ENCODE measurements around the gene DNAI1. TPM values are rescaled to one million over a fixed set of nuclear protein-coding genes. Genes with fewer than 3 reads are reported as not detected.

Gene DNAI1
- total and polyA plus RNA-seq, 2 of the 13 experiments (the other 11 are each of a cell fraction or from before 2014, with no cell fraction given) = not detected

GRCh38 chr9:34463901-34464232, 5.3 kb downstream of the DNAI1 start:
- WGBS (ENCODE audit: low lambda C conversion rate) = 0% methylated on average over 2 of the region's 2 CpGs
- Histone ChIP-seq H3K4me1 (ENCODE audit: insufficient read depth, low read length) (peaks cover 4% of the 10 kb centered on the region), H4K20me1 (ENCODE audit: insufficient read depth, low read length) (no peaks in the 10 kb centered on the region), H2AFZ (ENCODE audit: low read length) (no peak overlapping the region), H3K4me2 (ENCODE audit: low read depth, low read length) (no peak overlapping the region), H3K27ac (ENCODE audit: extremely low read length, insufficient read depth, low read length) (no peak overlapping the region), H3K27me3 (ENCODE audit: control insufficient read depth in 1 of 2, insufficient read depth in 2 of 2, low read length in 2 of 2) (no peaks in the 10 kb centered on the region), H3K9ac (ENCODE audit: insufficient read depth, low read depth, low read length) (no peak overlapping the region), H3K9me3 (ENCODE audit: low read length) (no peaks in the 10 kb centered on the region), H3K36me3 (replicated peaks in 1 of 2; ENCODE audit: control insufficient read depth in 1 of 2, insufficient read depth in 2 of 2, low read length in 2 of 2) (no peaks in the 10 kb centered on the region), H3K4me3 (replicated peaks in 1 of 3; ENCODE audit: insufficient read depth in 1 of 3, low read depth in 2 of 3, low read length in 3 of 3) (no peak overlapping the region), H3K79me2 (ENCODE audit: insufficient read depth, low read length) (no peaks in the 10 kb centered on the region)
- POLR2A ChIA-PET = no interaction called here
- CTCF ChIA-PET (ENCODE audit: low intra/inter-chr PET ratio, low total read pairs) = no interaction called here
- in situ Hi-C loops (cut with HindIII; ENCODE audit: extremely low pct_ligation_motif_present, low pct_unique_long_range_greater_than_20kb) (no loop called here), intact Hi-C loops (cut with micrococcal nuclease; ENCODE audit: unreplicated experiment) (no loop called here)
- FAIRE-seq (no peak), DNase-seq (ENCODE audit: low spot score) (no peak), ATAC-seq (no peak)
- BruUV-seq (replicated peaks) = no TSS peak
- TF ChIP-seq, protein P1, sequence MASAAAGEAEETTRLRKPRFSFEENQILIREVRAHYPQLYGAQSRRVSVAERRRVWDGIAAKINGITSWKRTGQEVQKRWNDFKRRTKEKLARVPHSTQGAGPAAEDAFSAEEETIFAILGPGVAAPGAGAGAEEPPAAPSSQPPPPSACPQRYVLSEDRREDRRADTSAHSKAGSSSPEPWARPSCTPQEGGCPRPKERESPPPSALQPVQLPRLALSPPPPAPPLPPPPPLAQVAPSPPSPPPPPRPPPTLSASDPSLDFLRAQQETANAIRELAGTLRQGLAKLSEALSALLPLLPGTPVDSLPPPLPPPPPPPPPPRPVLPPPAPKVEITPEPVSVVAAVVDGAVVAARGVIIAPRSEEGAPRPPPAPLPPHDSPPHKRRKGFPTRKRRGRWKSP (CRISPR knock-in tag; IDR thresholded peaks at IDR 0.05) = no peak

DNA sequence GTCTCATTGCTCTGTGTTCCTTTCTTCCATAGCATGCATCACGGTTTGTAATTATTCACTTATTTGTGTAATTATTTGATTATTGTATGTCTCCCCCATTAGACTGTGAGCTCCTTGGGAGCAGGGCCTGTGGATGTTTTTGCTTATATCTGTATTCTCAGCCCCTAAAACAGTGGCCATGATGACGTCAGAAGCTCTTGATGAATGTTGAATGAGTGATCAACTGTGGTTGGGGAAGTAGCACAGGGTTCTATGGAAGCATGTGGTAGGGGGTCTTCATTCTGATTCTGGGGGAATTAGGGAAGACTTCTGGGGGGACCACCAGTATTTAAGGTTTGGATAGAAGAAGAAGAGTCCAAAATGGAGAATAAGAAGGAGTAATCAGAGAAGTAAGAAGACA, 6.0 kb downstream of the DNAI1 start:
- ChIA-PET CTCF (ENCODE audit: low intra/inter-chr PET ratio, low total read pairs) (no interaction called here), POLR2A (no interaction called here)
- no peaks in the 10 kb centered on the region for H3K4me1 ChIP-seq (ENCODE audit: insufficient read depth, low read length)
- DNase-seq (ENCODE audit: low spot score) = no peak
- no peak overlapping the region for H3K27ac ChIP-seq (ENCODE audit: extremely low read length, insufficient read depth, low read length)
- no peak overlapping the region for H3K4me3 ChIP-seq (replicated peaks in 1 of 3; ENCODE audit: insufficient read depth in 1 of 3, low read depth in 2 of 3, low read length in 3 of 3)
- FAIRE-seq = no peak
- ATAC-seq = no peak
- in situ Hi-C loops (cut with HindIII; ENCODE audit: extremely low pct_ligation_motif_present, low pct_unique_long_range_greater_than_20kb) = no loop called here
- no peak overlapping the region for H3K4me2 ChIP-seq (ENCODE audit: low read depth, low read length)
- no peaks in the 10 kb centered on the region for H3K9me3 ChIP-seq (ENCODE audit: low read length)
- no peaks in the 10 kb centered on the region for H3K79me2 ChIP-seq (ENCODE audit: insufficient read depth, low read length)
- BruUV-seq (replicated peaks) = no TSS peak
- no peak overlapping the region for H3K9ac ChIP-seq (ENCODE audit: insufficient read depth, low read depth, low read length)
- WGBS (ENCODE audit: low lambda C conversion rate) = 2% methylated on average over 2 of the region's 2 CpGs
- intact Hi-C loops (cut with micrococcal nuclease; ENCODE audit: unreplicated experiment) = no loop called here
- TF ChIP-seq CREB1 (IDR thresholded peaks at IDR 0.05) = peak; percentile 95
- TF ChIP-seq CREB1 (CRISPR knock-in tag; IDR thresholded peaks at IDR 0.05) = no peak
- peak; percentile 89 for TF ChIP-seq ATF7 (IDR thresholded peaks at IDR 0.05)
- TF ChIP-seq ATF7 (CRISPR knock-in tag; IDR thresholded peaks at IDR 0.05) = no peak
- no peak for TF ChIP-seq TBX2 (CRISPR knock-in tag; IDR thresholded peaks at IDR 0.05; ENCODE audit: borderline replicate concordance)
- no peak for TF ChIP-seq PRDM4 (CRISPR knock-in tag; IDR thresholded peaks at IDR 0.05; ENCODE audit: borderline replicate concordance)
- H4K20me1 ChIP-seq (ENCODE audit: insufficient read depth, low read length) = no peaks in the 10 kb centered on the region
- H3K27me3 ChIP-seq (ENCODE audit: control insufficient read depth in 1 of 2, insufficient read depth in 2 of 2, low read length in 2 of 2) = no peaks in the 10 kb centered on the region
- no peak overlapping the region for H2AFZ ChIP-seq (ENCODE audit: low read length)
- no peaks in the 10 kb centered on the region for H3K36me3 ChIP-seq (replicated peaks in 1 of 2; ENCODE audit: control insufficient read depth in 1 of 2, insufficient read depth in 2 of 2, low read length in 2 of 2)

All from HepG2 (cell line).